Kidney epithelial cell (primary cell): ENCODE results near the gene CHD6. TPM values are rescaled to one million over a fixed set of nuclear protein-coding genes. Genes with fewer than 3 reads are reported as not detected.

Source experiments
- DNase-seq: peaks from one replicate; pipeline ENCODE4 v3.0.0-alpha.2; 2010; ENCODE audit warnings: low read depth
- H3K27me3 ChIP-seq: 2 replicates; pipeline ENCODE4 v1.6.0; 2011; ENCODE audit warnings: low read length; ENCODE audit not compliant: control insufficient read depth, insufficient read depth
- H3K36me3 ChIP-seq: 2 replicates; pipeline ENCODE4 v1.5.1; 2011; ENCODE audit warnings: low read length; ENCODE audit not compliant: control insufficient read depth, insufficient read depth
- H3K4me3 ChIP-seq: 2 replicates; pipeline ENCODE4 v1.5.1; 2011; ENCODE audit warnings: low read depth, mild to moderate bottlenecking, control low read depth, low read length
- CTCF ChIP-seq: IDR thresholded peaks from 2 replicates; pipeline ENCODE4 v1.5.1; 2011; ENCODE audit warnings: mild to moderate bottlenecking, moderate library complexity, low read length, control low read depth, inconsistent platforms; ENCODE audit not compliant: insufficient read depth, poor library complexity, severe bottlenecking
- total RNA-seq: library from RNA; depleted of rRNA; stranded (reverse); fragments of >200 nt; gene quantifications from 2 replicates; pipeline ENCODE4 v1.2.3, GENCODE V29; 2015

Gene CHD6
- total RNA-seq, 1 donor from 2014 or later = 19.6 TPM

- H3K27me3 ChIP-seq = no peaks in the 10 kb centered on the region
- no peak overlapping the region for H3K4me3 ChIP-seq
- H3K36me3 ChIP-seq = peaks cover 2% of the 10 kb centered on the region
- no peak for DNase-seq
- no peak for TF ChIP-seq CTCF
These were observed 139.1 kb downstream of the CHD6 start for GRCh38 chr20:41479113-41479512.

DNA sequence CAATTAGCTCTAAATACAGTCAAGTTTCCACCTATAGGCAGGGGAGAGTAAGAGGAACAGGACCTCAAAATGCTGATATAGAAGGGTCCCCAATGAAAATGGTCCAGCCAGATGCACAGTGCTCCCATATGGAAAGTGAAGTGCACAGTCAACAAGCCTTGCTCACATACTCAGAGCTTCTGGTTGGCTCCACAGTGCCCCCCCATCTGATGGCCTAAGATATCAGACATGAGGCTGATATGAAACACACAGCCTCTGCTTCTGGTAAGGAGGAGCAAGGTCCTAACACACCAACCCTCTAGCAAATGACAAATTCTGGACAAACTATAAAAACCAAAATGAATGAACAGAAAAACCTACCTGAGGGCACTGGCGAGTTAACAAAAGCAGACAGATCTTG is 140.2 kb downstream of the CHD6 start:
- H3K4me3 ChIP-seq = no peak overlapping the region
- peaks cover 2% of the 10 kb centered on the region for H3K36me3 ChIP-seq
- H3K27me3 ChIP-seq = no peaks in the 10 kb centered on the region
- no peak for DNase-seq
- TF ChIP-seq CTCF = no peak

- TF ChIP-seq CTCF = no peak
- DNase-seq = no peak
- no peak overlapping the region for H3K4me3 ChIP-seq
These were observed 141.7 kb downstream of the CHD6 start for GRCh38 chr20:41476446-41476845.

DNA sequence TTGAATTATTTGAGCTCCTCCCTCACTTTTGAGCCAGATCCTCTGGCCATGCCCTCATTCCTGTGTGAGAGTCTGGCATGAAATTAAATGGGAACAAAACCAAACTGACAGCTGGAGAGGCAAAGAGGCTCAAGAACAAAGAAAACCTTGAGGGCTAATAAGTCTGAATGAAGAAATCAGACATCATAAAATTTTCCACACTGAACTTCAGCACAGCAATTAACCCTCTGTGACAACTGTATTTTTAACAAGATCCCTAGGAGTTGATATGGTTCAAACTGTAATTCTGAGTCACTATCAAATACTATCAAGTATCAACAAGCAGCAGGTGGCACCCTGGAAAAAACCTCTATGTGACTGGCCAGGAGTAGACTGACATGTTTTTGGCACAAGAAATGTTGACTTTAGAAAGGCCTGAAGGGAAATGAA is 142.2 kb downstream of the CHD6 start:
- H3K4me3 ChIP-seq = no peak overlapping the region
- TF ChIP-seq CTCF = no peak
- peaks cover 2% of the 10 kb centered on the region for H3K36me3 ChIP-seq
- no peak for DNase-seq
- H3K27me3 ChIP-seq = no peaks in the 10 kb centered on the region

More at GRCh38 chr20:41476446-41476845, 141.7 kb downstream of the CHD6 start:
- no peaks in the 10 kb centered on the region for H3K27me3 ChIP-seq
- peaks cover 2% of the 10 kb centered on the region for H3K36me3 ChIP-seq

- H3K27me3 ChIP-seq = no peaks in the 10 kb centered on the region
- no peak for DNase-seq
- TF ChIP-seq CTCF = no peak
- H3K4me3 ChIP-seq = no peak overlapping the region
- H3K36me3 ChIP-seq = peaks cover 2% of the 10 kb centered on the region
These were observed 142.7 kb downstream of the CHD6 start for GRCh38 chr20:41475503-41475902.

- H3K36me3 ChIP-seq = no peaks in the 10 kb centered on the region
- TF ChIP-seq CTCF = no peak
- H3K27me3 ChIP-seq = no peaks in the 10 kb centered on the region
These were observed 147.6 kb downstream of the CHD6 start for GRCh38 chr20:41470362-41471095.

More at GRCh38 chr20:41470362-41471095, 147.6 kb downstream of the CHD6 start:
- no peak for DNase-seq
- H3K4me3 ChIP-seq = no peak overlapping the region
